GM13977 (cell line): ENCODE results near the gene CEACAM4.

ENCODE experiments used
- DNase-seq: peaks from one replicate; pipeline ENCODE4 v3.0.0; 2012; ENCODE audit warnings: low spot score
- in situ Hi-C: fragments of 300-500 bp; cut with MboI; formaldehyde crosslinking; loops from one replicate; pipeline ENCODE4 v1.12.0; 2022; ENCODE audit warnings: low sequenced_read_pairs, low pct_unique_long_range_greater_than_20kb, mixed read lengths, inconsistent platforms; ENCODE audit not compliant: unreplicated experiment
- TF ChIP-seq, protein P1 (sequence below): IDR thresholded peaks from 2 replicates; pipeline ENCODE4 v1.5.1; 2012; ENCODE audit warnings: mild to moderate bottlenecking, control low read depth; ENCODE audit not compliant: insufficient read depth; ENCODE audit errors: extremely low read depth, missing control alignments

The CEACAM4 gene

DNA sequence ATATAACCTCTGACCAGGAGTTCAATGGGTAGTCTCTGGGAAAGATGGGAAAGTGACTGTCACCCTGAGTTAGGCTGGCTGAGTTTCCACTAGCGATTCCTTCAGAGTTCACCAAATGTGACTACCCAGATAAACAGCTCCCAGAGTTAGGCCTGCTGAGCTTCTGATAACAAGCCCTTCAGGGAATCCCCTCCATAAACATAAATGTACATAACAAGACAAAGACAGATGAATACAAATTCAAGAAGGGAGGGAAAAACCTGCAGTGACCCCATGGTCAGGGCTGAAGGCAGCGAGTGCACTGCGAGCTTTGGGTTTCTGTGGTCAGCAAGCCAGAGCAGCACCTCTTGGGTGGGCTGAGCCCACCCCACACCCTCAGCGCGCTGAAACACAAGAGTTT, 25.4 kb upstream of the CEACAM4 start:
- in situ Hi-C loops: no loop called here
- TF ChIP-seq, protein P1, sequence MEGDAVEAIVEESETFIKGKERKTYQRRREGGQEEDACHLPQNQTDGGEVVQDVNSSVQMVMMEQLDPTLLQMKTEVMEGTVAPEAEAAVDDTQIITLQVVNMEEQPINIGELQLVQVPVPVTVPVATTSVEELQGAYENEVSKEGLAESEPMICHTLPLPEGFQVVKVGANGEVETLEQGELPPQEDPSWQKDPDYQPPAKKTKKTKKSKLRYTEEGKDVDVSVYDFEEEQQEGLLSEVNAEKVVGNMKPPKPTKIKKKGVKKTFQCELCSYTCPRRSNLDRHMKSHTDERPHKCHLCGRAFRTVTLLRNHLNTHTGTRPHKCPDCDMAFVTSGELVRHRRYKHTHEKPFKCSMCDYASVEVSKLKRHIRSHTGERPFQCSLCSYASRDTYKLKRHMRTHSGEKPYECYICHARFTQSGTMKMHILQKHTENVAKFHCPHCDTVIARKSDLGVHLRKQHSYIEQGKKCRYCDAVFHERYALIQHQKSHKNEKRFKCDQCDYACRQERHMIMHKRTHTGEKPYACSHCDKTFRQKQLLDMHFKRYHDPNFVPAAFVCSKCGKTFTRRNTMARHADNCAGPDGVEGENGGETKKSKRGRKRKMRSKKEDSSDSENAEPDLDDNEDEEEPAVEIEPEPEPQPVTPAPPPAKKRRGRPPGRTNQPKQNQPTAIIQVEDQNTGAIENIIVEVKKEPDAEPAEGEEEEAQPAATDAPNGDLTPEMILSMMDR: no peak
- no peak for DNase-seq

DNA sequence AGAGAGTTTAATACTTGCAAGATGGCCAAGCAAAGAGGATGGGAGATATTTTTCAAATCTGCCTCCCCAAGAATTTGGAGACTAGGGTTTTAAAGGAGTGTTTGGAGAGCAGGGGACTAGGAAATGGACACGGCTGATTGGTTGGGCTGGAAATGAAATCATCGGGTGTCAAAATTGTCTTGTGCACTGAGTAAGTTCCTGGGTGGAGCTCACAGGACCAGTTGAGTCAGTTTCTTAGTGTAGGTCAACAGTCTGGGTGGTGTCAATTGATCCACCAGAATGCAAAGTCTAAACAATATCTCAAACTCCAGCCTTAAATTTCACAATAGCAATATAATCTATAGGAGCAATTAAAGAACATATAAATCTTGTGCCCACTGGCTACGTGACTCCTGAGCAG, 23.0 kb upstream of the CEACAM4 start:
- TF ChIP-seq, protein P1: no peak
- no peak for DNase-seq
- in situ Hi-C loops: no loop called here

DNA sequence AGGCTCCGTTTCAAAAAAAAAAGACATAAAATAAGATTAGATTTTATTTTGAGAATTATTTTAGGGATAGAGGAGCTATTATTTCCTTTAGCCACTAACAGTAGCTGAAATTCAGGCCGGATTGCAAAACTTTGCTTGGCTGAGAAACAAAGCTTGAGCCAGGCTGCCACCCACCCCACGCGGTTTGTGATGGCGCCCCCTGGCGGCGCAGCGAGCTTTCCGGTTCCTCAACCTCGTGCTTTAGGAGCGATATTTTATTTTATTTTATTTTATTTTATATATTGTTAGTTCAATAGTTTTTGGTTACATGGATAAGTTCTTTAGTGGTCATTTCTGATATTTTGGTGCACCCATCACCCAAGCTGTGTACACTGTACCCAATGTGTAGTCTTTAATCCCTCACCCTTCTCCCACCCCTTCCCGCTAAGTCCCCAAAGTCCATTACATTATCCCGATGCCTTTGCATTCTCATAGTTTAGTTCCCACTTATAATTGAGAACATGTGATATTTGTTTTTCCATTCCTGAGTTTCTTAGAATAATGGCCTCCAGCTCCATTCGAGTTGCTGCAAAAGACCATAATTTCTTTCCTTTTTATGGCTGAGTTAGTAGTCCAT, 19.8 kb upstream of the CEACAM4 start:
- no peak for DNase-seq
- in situ Hi-C loops: no loop called here
- TF ChIP-seq, protein P1: peak; percentile 59

DNA sequence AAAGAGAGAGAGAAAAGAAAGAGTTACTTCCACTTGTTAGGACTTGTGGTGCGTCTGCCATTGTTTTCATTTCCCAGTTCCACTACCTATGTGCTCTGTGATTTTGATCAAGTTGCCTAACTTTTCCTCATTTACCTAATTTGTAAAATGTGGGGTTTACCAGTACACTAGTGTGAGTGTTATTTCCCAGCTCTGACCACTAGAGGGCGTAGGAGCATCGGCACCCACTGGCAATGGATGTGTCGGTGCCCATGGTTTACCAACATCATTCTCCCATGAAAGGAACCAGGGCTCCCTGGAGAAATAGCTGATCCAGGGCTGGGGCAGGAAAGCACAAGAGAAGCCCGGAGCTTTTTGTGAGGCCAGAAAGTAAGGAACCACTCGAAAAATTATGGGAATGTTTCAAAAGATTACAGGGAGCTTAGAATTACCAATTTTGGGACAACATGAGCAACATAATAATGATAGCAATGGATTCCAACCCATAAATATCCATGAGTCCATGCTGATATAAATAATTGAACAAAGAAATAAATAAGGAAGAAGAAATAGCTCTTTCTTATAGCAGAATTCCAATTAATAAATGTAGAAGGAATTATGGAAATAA, 15.1 kb upstream of the CEACAM4 start:
- TF ChIP-seq, protein P1: peak; percentile 94
- DNase-seq: peak; percentile 85
- in situ Hi-C loops: no loop called here

DNA sequence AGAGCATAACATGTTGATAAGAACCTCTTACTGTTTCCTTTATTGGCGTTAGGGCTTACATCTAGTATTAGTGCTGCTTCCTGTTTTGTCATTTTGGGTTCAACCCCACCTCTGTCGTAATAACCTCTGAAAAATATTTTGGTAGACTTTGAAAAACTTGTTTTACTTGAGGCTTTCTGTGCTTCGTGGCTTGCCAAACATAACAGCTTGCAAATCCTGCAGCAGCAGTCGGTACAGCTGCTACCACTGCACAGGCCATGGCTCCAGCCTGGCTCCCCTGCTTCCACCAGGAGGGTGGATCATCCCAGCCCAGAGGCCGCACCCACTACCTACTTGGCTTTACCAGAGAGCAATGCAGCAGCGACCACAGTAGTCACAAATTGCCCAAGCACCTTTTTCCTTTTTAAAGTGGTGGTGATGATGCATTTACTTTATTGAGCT, 11.8 kb upstream of the CEACAM4 start:
- TF ChIP-seq, protein P1: no peak
- in situ Hi-C loops: no loop called here
- DNase-seq: no peak

DNA sequence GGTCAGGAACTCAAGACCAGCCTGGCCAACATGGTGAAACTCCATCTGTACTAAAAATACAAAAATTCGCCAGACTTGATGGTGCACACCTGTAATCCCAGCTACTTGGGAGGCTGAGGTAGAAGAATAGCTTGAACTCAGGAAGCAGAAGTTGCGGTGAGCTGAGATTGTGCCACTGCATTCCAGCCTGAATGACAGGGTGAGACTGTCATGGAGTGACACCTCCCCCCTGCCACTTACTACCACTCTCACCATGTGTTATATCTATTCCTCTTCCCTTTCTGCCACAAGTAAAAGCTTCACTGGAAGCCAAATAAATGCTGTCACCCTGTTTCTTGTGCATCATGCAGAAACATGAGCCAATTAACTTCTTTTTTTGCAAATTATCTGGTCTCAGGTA, 10.6 kb upstream of the CEACAM4 start:
- in situ Hi-C loops: no loop called here
- no peak for DNase-seq
- TF ChIP-seq, protein P1: no peak
